NCI-H1105 (cell line): ENCODE data around the gene AP3S2.
"Not testable (repeated sequence)": the region's sequence is repeated elsewhere in the genome, so short reads cannot be mapped to it uniquely, and the experiment has no call there.

ENCODE experiments used
- DNase-seq: peaks from one replicate; lab custom pipeline; 2025; lab: John Stamatoyannopoulos, UW

Gene AP3S2

DNA sequence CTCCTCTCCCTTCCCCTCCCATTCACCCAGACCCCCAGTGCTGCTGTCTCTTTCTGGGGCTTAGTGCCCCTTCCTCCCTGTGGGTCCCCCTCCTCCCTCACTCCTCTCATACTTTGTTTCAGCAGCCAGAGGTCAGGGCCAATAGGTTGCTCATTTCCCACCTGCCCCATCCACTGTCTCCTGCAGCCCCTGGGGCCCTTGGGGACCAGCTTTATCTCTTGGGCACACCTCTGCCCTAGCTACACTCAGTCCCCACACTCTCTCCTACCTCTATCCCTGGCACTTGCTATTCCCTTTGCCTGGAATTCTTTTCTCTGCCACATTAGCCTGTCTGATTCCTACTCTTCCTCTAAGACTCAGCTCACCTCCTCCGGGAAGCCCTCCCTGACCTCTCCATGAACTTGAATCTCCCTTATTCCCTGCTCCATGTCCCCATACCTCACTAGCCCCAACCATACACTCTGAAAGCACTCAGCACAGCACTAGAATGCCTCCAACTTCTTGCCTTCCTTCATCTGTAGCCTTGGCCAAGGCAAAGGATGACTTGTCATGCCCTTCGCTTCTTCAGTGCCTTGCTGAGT lies 93.8 kb downstream of the AP3S2 start:
- DNase-seq, result no peak

DNA sequence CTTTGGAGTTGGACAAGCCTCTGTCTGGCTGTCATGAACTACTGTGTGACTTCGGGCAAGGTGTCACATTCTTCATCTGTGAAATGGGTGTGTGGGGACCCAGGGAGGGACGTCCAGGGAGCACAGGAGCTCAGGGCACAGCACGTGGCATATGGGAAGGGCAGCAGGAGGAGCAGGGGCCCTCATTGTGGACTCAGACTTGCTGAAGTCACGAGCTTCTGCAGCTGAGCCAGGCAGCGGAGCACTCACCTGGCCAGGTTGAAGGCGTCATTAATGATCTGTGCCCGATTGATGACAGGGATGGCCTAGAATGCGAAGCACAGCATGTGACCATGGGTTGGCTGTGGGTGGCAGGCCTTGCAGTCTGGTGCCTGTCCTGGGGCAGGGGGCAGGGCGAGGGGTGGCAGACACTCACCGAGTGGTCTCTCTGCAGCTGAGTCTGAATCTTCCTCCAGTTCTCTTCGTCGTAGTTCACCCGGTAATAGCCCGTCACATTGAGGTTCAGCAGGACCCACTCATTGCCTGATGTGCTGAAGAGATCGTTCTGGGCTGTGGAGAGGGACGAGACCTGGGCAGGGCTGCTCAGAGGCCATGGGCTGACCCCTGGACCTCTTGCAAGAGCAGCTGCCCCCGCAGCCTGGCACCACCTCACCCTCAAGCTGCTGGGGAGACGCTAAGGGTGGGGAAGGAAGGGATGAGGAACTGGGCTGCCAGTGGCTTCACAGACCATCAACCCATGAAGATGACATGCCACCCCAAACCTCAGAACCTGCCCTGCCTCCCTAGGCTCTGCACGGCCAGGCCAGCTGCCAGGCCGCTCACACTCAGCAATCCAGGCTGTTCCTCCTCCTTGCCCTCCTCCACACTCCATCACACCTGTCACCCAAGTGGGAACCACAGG lies 94.5 kb downstream of the AP3S2 start:
- DNase-seq, result no peak

DNA sequence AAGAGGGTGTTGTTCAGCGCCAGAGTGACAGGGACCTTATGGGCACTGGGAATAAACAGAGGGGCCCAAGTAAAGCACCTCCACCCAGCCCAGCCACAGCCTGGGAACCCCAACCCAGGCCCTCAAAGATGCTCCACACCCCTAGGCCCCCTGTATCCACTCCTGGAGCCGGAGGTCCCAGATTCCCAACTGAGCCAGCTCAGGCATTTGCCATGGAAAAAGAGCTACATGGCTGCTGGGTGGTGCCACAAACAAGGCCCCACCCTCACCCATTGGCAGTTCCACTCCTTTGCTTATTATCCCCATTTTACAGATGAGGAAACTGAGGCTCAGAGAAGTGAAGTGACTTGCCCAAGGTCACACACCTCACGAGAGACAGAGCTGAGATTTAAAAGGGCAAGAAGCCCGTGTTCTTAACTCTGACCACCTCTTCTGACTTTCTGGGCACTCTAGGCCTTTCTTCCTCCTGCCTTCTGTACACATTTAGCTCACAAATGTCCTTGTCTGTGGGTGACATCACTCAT lies 96.1 kb downstream of the AP3S2 start:
- DNase-seq, result no peak

DNA sequence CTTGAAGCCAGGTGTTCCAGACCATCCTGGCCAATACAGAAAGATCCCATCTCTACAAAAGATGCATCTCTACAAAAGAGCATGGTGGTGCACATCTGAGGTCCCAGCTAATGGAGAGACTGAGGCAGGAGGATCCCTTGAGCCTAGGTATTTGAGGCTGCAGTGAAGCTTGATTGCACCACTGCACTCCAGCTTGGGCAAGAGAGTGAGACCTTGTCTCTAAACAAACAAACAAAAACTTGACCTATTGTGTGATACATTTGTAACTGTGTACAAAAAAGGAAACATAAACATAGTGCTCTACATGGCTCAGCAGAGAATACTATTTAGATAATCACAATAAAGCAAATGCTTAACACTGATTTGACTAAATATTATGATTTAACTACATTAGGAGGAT lies 97.8 kb downstream of the AP3S2 start:
- no peak for DNase-seq

DNA sequence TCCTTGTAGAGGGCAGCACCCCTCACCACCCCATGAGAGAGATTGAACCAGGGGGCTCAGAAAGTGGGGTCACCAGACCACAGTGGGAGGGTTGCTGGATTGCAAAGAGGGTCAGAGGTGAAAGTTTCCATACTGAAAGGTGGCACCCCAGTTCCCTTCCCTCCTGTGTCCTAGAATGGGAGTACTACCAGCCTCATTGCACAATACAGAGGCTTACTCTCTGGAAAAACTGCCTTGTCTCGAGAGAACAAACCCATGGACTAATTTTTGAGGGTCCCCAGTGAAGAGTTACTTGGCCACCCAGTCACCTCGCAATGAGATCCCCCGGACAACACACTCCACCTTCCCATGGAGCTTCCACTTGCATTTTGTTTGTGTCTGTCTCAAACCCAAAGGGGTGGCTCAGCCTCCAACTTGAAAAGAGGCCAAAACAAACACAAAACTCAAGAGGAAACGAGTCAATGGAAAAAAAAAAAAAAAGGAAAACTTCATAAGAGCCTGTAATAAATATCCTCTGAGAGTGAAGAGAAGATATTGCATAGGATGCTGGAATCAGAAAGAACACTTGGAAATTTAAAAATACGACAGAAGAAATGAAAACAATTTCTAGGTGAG lies 99.1 kb downstream of the AP3S2 start:
- DNase-seq, result peak; percentile 44

DNA sequence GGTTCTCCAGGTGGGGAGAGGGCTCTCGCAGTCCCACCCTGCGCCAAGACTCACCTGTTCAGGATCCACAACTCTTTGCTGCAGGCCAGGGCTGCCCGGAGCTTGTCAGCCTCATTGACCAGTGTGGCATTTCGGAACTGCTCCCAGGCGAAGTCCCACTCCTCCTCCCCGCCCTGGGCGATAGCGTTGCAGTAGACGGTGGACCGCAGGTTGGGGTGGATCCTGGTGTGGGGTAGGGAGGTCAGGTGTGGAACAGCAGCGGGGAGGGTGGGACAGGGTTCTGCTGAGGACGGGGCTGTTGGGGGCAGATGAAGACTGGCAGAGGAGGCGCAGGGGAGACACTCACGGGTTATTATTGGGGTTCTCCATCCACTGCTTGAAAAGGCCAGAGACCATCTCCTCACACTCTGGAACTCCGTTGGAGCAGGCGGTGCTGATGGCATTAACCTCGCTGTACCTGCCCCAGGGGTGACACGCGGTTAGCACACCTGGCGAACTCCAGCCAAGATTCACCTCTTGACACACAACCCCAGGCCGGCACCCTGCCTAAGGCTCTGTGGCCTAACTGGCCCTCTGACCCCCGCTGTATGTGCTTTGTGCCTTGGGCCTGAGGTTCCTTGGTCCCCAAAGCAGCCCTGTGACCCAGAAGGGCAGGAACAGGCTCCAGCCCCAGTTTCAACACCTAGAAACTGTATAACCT lies 101.5 kb downstream of the AP3S2 start:
- DNase-seq, result no peak

DNA sequence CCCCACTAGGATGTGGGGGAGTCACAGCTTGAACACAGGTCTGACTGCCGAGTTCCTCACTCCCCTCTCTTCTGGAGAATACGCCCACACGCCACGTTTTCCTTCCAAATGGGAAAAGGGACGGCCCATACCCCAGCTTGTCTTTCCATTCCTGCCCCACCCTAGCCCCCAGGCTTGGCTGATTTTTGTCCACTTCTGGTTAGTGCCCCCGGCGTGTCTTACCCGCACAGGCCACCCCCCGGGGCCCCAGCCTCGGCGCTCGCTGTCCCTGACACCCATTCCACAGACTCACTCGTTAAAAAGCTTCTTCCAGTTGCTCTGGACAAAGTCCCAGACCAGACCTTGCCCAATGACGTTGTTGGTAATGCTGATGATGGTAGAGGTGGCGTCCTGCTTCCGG lies 103.1 kb downstream of the AP3S2 start:
- no peak for DNase-seq

DNA sequence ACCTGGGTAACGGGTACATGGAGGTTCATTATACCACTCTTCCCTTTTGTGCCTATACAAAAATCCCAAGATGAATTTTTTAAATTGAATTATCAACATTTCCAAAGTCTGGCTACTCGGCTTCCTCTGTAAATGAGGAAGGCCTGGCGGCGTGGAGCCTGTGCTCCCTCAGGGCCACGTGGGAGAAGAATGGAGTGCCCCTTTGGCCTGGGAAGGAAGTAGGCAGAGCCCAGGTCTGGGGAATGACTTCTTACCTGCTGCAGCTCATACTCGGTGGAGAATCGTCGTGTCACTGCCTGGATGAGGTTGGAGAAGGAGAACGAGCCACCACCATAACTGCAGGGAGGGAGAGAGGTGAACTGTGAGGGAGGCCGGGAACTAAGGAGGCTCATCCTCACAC lies 103.6 kb downstream of the AP3S2 start:
- no peak for DNase-seq

DNA sequence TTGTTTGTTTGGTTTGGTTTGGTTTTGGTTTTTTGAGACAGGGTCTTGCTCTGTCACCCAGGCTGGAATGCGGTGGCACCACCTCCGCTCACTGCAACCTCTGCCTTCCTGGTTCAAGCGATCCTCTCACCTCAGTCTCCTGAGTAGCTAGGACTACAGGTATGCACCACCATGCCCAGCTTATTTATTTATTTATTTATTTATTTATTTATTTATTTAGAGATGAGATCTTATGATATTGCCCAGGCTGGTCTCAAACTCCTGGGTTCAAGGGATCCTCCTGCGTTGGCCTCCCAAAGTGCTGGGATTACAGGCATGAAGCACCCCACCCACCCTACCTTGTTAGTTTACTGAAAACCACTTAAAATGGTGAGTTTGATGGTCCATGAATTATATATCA lies 105.2 kb downstream of the AP3S2 start:
- DNase-seq, result not testable (repeated sequence)

DNA sequence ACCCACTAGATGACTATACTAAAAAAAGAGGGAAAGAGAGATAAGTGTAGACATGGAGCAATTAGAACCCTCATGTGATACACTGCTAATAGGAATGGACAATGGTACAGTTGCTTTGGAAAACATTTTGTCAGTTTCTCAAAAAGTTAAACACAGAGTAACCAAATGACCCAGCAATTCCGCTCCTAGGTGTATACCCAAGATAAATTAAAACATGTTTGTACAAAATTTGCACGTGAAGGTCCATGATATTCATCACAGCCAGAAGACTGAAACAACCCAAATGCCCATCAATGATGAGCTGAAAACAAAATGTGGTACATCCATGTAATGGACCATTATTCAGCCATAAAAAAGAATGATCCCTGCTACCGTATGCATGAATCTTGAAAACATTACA lies 105.8 kb downstream of the AP3S2 start:
- no peak for DNase-seq

DNA sequence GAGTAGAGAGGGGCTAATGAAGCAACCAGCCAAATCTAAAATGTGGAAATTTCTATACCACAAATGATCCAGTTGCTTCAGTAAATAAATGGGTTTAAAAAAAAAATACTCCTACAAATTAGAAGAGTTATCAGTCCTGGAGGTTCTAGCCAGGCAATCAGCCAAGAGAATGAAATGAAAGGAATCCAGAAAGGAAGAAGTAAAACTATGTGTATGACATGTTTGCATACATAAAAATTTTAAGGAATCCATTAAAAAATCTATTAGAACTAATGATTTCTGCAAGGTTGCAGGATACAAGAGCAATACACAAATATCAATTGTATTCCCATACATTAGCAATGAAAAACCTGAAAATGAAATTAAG lies 108.0 kb downstream of the AP3S2 start:
- no peak for DNase-seq

DNA sequence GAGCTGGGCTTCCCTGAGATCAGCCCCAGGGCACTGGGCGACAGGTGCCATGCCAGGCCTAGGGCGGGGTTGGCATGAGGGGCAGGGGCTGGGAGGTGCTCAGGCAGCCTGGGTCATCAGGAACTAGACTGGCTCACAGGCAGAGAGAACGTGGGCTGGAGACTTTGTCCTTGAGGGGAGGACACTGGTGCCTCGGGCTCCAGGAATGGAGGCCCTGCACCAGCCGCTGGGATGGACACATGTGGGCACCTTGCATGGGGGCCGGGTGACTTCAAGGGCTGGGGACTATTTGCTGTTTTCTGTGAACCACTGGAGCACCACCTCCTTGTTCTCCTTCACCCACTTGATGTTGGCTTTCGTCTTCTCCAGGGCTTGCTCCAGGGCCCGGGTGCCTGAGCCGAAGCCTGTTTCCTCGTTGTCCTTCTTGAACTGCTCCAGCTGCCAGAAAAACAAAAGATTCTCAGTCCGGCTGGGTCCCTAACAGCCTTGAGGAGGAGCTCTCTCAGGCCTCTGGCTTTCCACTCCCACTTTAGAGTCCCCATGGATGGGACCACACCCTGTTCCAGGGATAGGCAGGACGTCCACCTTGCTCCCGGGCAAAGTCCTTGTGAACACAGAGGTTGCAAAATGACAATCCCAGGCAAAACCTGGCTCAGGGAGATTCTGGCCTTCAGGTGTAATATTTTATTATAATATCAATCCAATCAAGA lies 108.6 kb downstream of the AP3S2 start:
- no peak for DNase-seq

DNA sequence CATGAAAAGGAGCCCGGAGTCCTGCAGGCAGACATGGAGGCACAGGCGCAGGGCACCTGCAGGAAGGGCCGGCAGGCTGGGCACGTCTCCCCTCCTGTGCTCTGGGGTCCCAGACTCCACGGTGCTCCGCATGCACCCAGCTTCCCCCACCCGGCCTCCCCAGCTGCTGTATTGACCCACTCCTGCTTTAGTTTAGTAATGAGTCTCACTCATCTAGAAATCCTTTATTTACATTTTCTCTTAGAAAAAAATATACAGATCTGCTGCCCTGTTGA lies 109.2 kb downstream of the AP3S2 start:
- DNase-seq, result no peak

DNA sequence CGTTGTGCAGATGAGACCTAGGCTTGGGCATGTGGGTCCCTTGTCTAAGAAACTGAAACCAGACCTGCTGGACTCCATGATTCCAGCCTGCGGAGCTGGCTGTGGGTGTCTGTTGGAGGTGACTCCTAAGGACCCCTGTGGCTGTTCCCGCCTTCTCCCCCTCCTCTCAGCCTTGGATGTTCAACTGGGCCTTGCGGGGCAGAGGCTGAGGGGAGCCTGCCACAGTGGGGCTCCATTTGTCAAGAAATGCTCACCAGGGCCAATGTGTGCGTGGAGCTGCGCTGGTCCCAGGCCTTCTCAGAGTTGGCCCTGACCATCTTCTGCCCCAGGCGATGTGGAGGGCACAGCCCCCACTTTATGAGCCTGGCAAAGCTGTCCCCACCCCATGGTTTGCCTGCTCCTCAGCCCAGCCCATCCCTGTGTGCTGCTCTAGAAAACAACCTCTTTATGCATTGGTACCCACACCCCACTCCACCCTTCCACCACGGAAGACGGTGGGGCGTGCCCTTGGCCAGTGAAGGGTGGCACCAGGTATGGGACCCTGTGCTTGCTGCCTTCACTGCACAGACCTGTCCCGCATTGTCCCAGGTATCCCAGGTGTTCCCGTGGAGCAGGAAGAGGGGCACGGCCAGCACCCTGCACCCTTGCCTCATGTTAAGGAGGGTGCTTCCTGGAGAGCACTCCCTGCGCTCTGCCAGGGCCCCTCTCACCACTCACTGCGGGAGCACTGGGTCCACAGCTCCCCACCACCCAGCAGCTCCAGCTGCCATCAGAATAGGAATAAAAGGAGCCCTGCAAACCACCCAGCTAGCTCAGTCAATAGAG lies 109.7 kb downstream of the AP3S2 start:
- no peak for DNase-seq

DNA sequence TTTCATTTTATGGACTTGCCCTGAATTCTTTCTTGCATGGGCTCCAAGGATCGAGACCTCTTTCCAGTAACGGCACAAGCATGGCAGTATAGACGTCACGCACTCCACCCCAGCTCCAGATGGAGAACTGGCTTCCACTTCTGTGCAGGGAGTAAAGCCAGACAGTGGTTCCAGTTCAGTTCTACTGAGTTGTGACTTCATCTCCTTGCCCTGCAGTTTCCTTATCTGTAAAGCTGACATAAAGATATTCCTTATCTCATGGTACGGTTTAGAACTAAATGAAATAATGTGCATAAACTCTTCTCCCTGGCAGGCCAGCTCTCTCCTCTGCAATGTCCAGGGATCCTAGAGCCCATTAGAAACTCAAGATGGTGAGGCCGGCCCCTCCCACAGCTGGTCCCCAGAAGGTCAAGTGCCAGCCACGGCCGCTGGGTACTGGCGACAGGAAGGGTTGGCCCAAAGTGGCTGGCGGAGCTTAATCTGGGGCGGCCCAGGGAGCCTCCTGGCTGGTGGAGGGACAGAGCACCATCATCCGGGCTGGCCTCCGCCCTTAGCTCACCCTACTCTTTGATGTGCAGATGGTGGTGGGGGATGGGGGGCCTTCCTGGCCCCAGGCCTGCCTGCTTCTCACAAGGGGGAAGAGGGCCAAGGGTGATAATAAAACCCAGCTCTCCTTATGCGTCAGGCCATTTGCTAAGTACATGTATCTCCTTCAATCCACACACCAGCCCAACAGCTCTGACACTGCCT lies 110.5 kb downstream of the AP3S2 start:
- DNase-seq, result no peak

DNA sequence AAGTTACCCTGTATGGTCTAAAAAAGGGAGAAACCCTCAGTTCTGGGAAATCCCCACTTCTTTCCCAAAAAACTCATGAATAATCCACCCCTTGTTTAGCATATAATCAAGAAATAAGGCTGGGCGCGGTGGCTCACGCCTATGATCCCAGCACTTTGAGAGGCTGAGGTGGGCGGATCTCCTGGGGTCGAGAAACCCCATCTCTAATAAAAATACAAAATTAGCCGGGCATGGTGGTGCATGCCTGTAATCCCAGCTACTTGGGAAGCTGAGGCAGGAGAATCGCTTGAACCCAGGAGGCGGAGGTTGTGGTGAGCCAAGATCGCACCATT lies 111.2 kb downstream of the AP3S2 start:
- DNase-seq, result not testable (repeated sequence)

DNA sequence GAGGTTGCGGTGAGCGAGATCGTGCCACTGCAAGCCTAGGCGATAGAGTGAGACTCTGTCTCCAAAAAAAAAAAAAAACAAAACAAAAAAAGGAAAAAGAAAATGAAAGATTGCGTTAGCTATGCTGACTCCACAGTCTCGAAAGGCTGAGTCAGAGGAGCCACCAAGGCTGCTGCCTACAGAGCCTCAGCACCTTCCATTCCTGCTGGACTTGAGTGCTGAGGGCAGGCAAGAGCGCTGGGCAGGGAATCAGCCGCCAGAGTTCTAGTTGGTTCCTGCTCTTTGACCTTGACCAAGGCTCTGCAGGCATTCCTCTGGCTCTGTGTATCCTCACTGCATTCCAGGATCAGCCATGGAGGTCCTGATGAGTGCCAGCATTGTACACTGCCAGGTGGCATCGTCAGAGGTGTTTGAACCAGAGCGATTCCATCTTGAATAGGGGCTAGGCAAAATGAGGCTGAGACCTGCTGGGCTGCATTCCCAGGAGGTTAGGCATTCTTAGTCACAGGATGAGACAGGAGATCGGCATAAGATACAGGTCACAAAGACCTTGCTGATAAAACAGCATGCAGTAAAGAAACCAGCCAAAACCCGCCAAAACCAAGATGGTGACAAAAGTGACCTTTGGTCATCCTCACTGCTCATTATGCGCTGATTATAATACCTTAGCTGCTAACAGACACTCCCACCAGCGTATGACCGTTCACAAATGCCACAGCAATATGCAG lies 111.7 kb downstream of the AP3S2 start:
- no peak for DNase-seq

DNA sequence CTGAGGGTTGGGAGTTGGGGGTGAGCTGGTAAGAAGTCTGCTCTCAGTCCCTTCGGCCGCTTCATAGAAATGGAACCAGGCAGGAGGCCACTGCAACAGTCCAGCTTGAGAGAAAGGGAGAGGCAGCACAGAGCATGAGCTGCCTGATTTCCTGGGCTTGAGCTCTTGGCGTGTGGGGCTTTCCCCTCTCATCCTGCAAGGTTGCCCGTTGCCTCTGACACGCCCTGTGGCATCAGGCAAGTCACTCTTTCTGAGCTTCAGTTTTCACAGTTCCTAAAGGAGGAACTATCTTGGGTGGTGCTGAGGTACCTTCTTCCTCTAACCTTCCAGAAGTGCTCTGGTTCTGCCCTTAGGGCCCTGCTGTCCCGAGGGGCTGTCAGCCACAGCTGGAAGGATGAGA lies 112.7 kb downstream of the AP3S2 start:
- DNase-seq, result no peak

DNA sequence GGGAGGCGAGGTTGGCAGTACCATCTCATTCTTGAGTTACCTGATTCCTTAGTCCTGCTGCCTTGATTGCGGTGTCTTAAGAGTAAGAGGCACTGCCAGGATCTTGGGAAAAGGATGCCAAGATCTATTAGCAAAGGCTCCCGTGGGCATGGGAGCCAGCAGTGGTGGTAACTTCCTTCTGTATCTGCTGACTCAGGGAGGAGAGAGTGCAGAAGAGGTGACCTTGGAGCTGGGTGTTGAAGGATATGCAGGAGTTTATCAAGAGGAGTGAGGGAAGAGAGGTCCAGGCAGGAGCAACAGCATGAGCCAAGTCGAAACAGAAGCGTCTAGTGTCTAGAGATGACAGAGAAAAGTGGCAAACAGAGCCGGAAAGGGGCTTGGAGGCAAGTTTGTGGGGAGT lies 113.2 kb downstream of the AP3S2 start:
- no peak for DNase-seq
